Activated CD8-positive, alpha-beta memory T cell treated with anti-CD3 and anti-CD28 coated beads for 24 hours (primary cell): Measurements from ENCODE around the gene HYCC1.
"Not testable (repeated sequence)": the region's sequence is repeated elsewhere in the genome, so short reads cannot be mapped to it uniquely, and the experiment has no call there.

Experiments
- DNase-seq: peaks from one replicate; pipeline ENCODE4 v3.0.0-alpha.2; 2020

The HYCC1 gene

GRCh38 chr7:23013715-23014649 lies at the start of gene HYCC1:
Gene HYCC1 (minus strand): TSS chr7:23014130. CDS start chr7:22991111, 23,019 bp downstream.
- peak; percentile 99 for DNase-seq

- no peak for DNase-seq
Measured at GRCh38 chr7:23062452-23062851, 48.5 kb upstream of the HYCC1 start.

- DNase-seq: no peak
Measured at GRCh38 chr7:23061327-23061726, 47.4 kb upstream of the HYCC1 start.

- DNase-seq: no peak
Measured at GRCh38 chr7:23058408-23059096, 44.6 kb upstream of the HYCC1 start.

GRCh38 chr7:23055582-23056178 lies 41.8 kb upstream of the HYCC1 start:
- peak; percentile 62 for DNase-seq

- not testable (repeated sequence) for DNase-seq
Measured at GRCh38 chr7:23051124-23051485, 37.2 kb upstream of the HYCC1 start.

GRCh38 chr7:23046336-23046735 lies 32.4 kb upstream of the HYCC1 start:
- not testable (repeated sequence) for DNase-seq

- DNase-seq: not testable (repeated sequence)
Measured at GRCh38 chr7:23045086-23045485, 31.2 kb upstream of the HYCC1 start.

GRCh38 chr7:23044581-23044980 lies 30.7 kb upstream of the HYCC1 start:
- DNase-seq: no peak

GRCh38 chr7:23043441-23043840 lies 29.5 kb upstream of the HYCC1 start:
- no peak for DNase-seq

- DNase-seq: not testable (repeated sequence)
Measured at GRCh38 chr7:23039674-23040073, 25.7 kb upstream of the HYCC1 start.

GRCh38 chr7:23035542-23036371 lies 21.8 kb upstream of the HYCC1 start:
- not testable (repeated sequence) for DNase-seq

- no peak for DNase-seq
Measured at GRCh38 chr7:23027261-23027660, 13.3 kb upstream of the HYCC1 start.

GRCh38 chr7:23026164-23026563 lies 12.2 kb upstream of the HYCC1 start:
- no peak for DNase-seq

- DNase-seq: no peak
Measured at GRCh38 chr7:23024454-23024853, 10.5 kb upstream of the HYCC1 start.

GRCh38 chr7:23022851-23023250 lies 8.9 kb upstream of the HYCC1 start:
- DNase-seq: no peak

- DNase-seq: no peak
Measured at GRCh38 chr7:23022258-23022769, 8.4 kb upstream of the HYCC1 start.

- DNase-seq: no peak
Measured at GRCh38 chr7:23021596-23021995, 7.7 kb upstream of the HYCC1 start.

- DNase-seq: peak; percentile 69
Measured at GRCh38 chr7:23020742-23021401, 6.9 kb upstream of the HYCC1 start.

- DNase-seq: no peak
Measured at GRCh38 chr7:23018750-23019149, 4.8 kb upstream of the HYCC1 start.

- DNase-seq: no peak
Measured at GRCh38 chr7:23017309-23017708, 3.4 kb upstream of the HYCC1 start.
